ENCODE data around the gene MMP26. TPM values are rescaled to one million over a fixed set of nuclear protein-coding genes. Genes with fewer than 3 reads are reported as not detected.
"Not testable (repeated sequence)": the region's sequence is repeated elsewhere in the genome, so short reads cannot be mapped to it uniquely, and the experiment has no call there.

Gene MMP26
- total RNA-seq, 2 experiments from 2014 or later, result not detected

GRCh38 chr11:4714300-4714699, 9.7 kb downstream of the MMP26 start:
- Mint-ChIP-seq H3K4me3 (no peak overlapping the region), H3K27me3 (peaks cover 12% of the 10 kb centered on the region), H3K9me3 (no peaks in the 10 kb centered on the region), H3K4me1 (ENCODE audit: low read depth) (no peaks in the 10 kb centered on the region), H3K36me3 (ENCODE audit: low read depth) (no peaks in the 10 kb centered on the region), H3K27ac (no peak overlapping the region)
- no peak for TF ChIP-seq CTCF (IDR thresholded peaks at IDR 0.05)
- POLR2A ChIA-PET, result no interaction called here
- intact Hi-C loops (cut with micrococcal nuclease), result no loop called here
- DNase-seq (no peak), ATAC-seq (no peak)
- CTCF ChIA-PET, result no interaction called here

GRCh38 chr11:4722616-4723534, 18.3 kb downstream of the MMP26 start:
- H3K9me3 Mint-ChIP-seq; H3K27me3 Mint-ChIP-seq; ATAC-seq; DNase-seq; CTCF ChIA-PET; POLR2A ChIA-PET; H3K27ac Mint-ChIP-seq; H3K4me1 Mint-ChIP-seq (ENCODE audit: low read depth); H3K36me3 Mint-ChIP-seq (ENCODE audit: low read depth); H3K4me3 Mint-ChIP-seq; intact Hi-C loops (cut with micrococcal nuclease): not testable (repeated sequence)

- CTCF ChIA-PET, result no interaction called here
- TF ChIP-seq CTCF (IDR thresholded peaks at IDR 0.05), result no peak
These were observed 22.6 kb downstream of the MMP26 start for GRCh38 chr11:4727171-4727570.

GRCh38 chr11:4740735-4741134, 36.2 kb downstream of the MMP26 start:
- no peaks in the 10 kb centered on the region for H3K4me1 Mint-ChIP-seq (ENCODE audit: low read depth)
- H3K9me3 Mint-ChIP-seq, result no peaks in the 10 kb centered on the region
- no peak overlapping the region for H3K27ac Mint-ChIP-seq
- ChIA-PET POLR2A (no interaction called here), CTCF (no interaction called here)
- ATAC-seq, result no peak
- H3K27me3 Mint-ChIP-seq, result peaks cover 6% of the 10 kb centered on the region
- intact Hi-C loops (cut with micrococcal nuclease), result no loop called here
- no peak overlapping the region for H3K4me3 Mint-ChIP-seq
- DNase-seq, result no peak
- no peaks in the 10 kb centered on the region for H3K36me3 Mint-ChIP-seq (ENCODE audit: low read depth)
- no peak for TF ChIP-seq CTCF (IDR thresholded peaks at IDR 0.05)

More at GRCh38 chr11:4727171-4727570, 22.6 kb downstream of the MMP26 start:
- Mint-ChIP-seq H3K4me1 (ENCODE audit: low read depth) (no peaks in the 10 kb centered on the region), H3K4me3 (no peak overlapping the region), H3K27me3 (no peaks in the 10 kb centered on the region), H3K9me3 (no peaks in the 10 kb centered on the region), H3K36me3 (ENCODE audit: low read depth) (no peaks in the 10 kb centered on the region), H3K27ac (no peak overlapping the region)
- no peak for DNase-seq
- intact Hi-C loops (cut with micrococcal nuclease), result no loop called here
- POLR2A ChIA-PET, result no interaction called here
- ATAC-seq, result no peak

GRCh38 chr11:4748438-4748837, 43.9 kb downstream of the MMP26 start:
- Mint-ChIP-seq H3K9me3 (no peaks in the 10 kb centered on the region), H3K4me1 (ENCODE audit: low read depth) (no peaks in the 10 kb centered on the region), H3K4me3 (no peak overlapping the region), H3K27me3 (peaks cover 11% of the 10 kb centered on the region), H3K27ac (no peak overlapping the region), H3K36me3 (ENCODE audit: low read depth) (no peaks in the 10 kb centered on the region)
- no peak for TF ChIP-seq CTCF (IDR thresholded peaks at IDR 0.05)
- DNase-seq, result no peak
- ATAC-seq, result no peak
- intact Hi-C loops (cut with micrococcal nuclease), result no loop called here
- ChIA-PET POLR2A (no interaction called here), CTCF (no interaction called here)

Data from activated CD8-positive, alpha-beta T cell treated with anti-CD3 and anti-CD28 coated beads for 36 hours (primary cell).